ENCODE measurements around the gene POLQ.
"Not testable (repeated sequence)": the region's sequence is repeated elsewhere in the genome, so short reads cannot be mapped to it uniquely, and the experiment has no call there.

POLQ gene

GRCh38 chr3:121451752-121452151 is 94.0 kb downstream of the POLQ start:
- not testable (repeated sequence) for H3K4me3 Mint-ChIP-seq; ATAC-seq (replicated peaks; ENCODE audit: extremely low read depth, poor library complexity, severe bottlenecking); H3K27ac Mint-ChIP-seq (ENCODE audit: low read depth); H3K36me3 Mint-ChIP-seq (ENCODE audit: insufficient read depth); H3K4me1 Mint-ChIP-seq; H3K27me3 Mint-ChIP-seq; H3K9me3 Mint-ChIP-seq; DNase-seq (ENCODE audit: low spot score in 2 of 2)

- no peaks in the 10 kb centered on the region for H3K4me1 Mint-ChIP-seq
- H3K27ac Mint-ChIP-seq (ENCODE audit: low read depth), result peak overlapping the region; percentile 16
- no peaks in the 10 kb centered on the region for H3K27me3 Mint-ChIP-seq
- no peak for ATAC-seq (replicated peaks; ENCODE audit: extremely low read depth, poor library complexity, severe bottlenecking)
- H3K36me3 Mint-ChIP-seq (ENCODE audit: insufficient read depth), result peaks cover 2% of the 10 kb centered on the region
- DNase-seq (ENCODE audit: low spot score in 2 of 2), result no peak
- H3K4me3 Mint-ChIP-seq, result no peak overlapping the region
- no peaks in the 10 kb centered on the region for H3K9me3 Mint-ChIP-seq
Observed at GRCh38 chr3:121443456-121443855, 102.3 kb downstream of the POLQ start.

GRCh38 chr3:121436641-121437040 is 109.1 kb downstream of the POLQ start:
- no peaks in the 10 kb centered on the region for H3K27me3 Mint-ChIP-seq
- no peaks in the 10 kb centered on the region for H3K9me3 Mint-ChIP-seq
- H3K4me3 Mint-ChIP-seq, result no peak overlapping the region
- peaks cover 11% of the 10 kb centered on the region for H3K4me1 Mint-ChIP-seq
- H3K27ac Mint-ChIP-seq (ENCODE audit: low read depth), result no peak overlapping the region
- DNase-seq (ENCODE audit: low spot score in 2 of 2) (no peak), ATAC-seq (replicated peaks; ENCODE audit: extremely low read depth, poor library complexity, severe bottlenecking) (no peak)
- H3K36me3 Mint-ChIP-seq (ENCODE audit: insufficient read depth), result peaks cover 5% of the 10 kb centered on the region

- peaks cover 11% of the 10 kb centered on the region for H3K4me1 Mint-ChIP-seq
- peaks cover 5% of the 10 kb centered on the region for H3K36me3 Mint-ChIP-seq (ENCODE audit: insufficient read depth)
Observed at GRCh38 chr3:121436074-121436473, 109.7 kb downstream of the POLQ start.

GRCh38 chr3:121431726-121432517 is 113.9 kb downstream of the POLQ start:
- H3K4me1 Mint-ChIP-seq, result peaks cover 11% of the 10 kb centered on the region
- ATAC-seq (replicated peaks; ENCODE audit: extremely low read depth, poor library complexity, severe bottlenecking), result peak; percentile 94
- peak in 1 of 2 donors; percentile 34 for DNase-seq (ENCODE audit: low spot score in 2 of 2)
- no peaks in the 10 kb centered on the region for H3K27me3 Mint-ChIP-seq
- H3K9me3 Mint-ChIP-seq, result no peaks in the 10 kb centered on the region
- peaks cover 5% of the 10 kb centered on the region for H3K36me3 Mint-ChIP-seq (ENCODE audit: insufficient read depth)
- H3K27ac Mint-ChIP-seq (ENCODE audit: low read depth), result peak overlapping the region; percentile 62
- peak overlapping the region; percentile 60 for H3K4me3 Mint-ChIP-seq

More at GRCh38 chr3:121436074-121436473, 109.7 kb downstream of the POLQ start:
- no peak for ATAC-seq (replicated peaks; ENCODE audit: extremely low read depth, poor library complexity, severe bottlenecking)
- DNase-seq (ENCODE audit: low spot score in 2 of 2), result no peak
- H3K4me3 Mint-ChIP-seq, result no peak overlapping the region
- no peaks in the 10 kb centered on the region for H3K27me3 Mint-ChIP-seq
- no peak overlapping the region for H3K27ac Mint-ChIP-seq (ENCODE audit: low read depth)
- H3K9me3 Mint-ChIP-seq, result no peaks in the 10 kb centered on the region

- Mint-ChIP-seq H3K36me3 (ENCODE audit: insufficient read depth) (peaks cover 5% of the 10 kb centered on the region), H3K27ac (ENCODE audit: low read depth) (peak overlapping the region; percentile 62)
- ATAC-seq (replicated peaks; ENCODE audit: extremely low read depth, poor library complexity, severe bottlenecking), result no peak
Observed at GRCh38 chr3:121430664-121431215, 115.0 kb downstream of the POLQ start.

GRCh38 chr3:121424549-121424948 is 121.2 kb downstream of the POLQ start:
- H3K27ac Mint-ChIP-seq (ENCODE audit: low read depth), result no peak overlapping the region
- no peak overlapping the region for H3K4me3 Mint-ChIP-seq
- no peaks in the 10 kb centered on the region for H3K9me3 Mint-ChIP-seq
- H3K4me1 Mint-ChIP-seq, result no peaks in the 10 kb centered on the region
- ATAC-seq (replicated peaks; ENCODE audit: extremely low read depth, poor library complexity, severe bottlenecking) (no peak), DNase-seq (ENCODE audit: low spot score in 2 of 2) (no peak)
- H3K27me3 Mint-ChIP-seq, result no peaks in the 10 kb centered on the region
- no peaks in the 10 kb centered on the region for H3K36me3 Mint-ChIP-seq (ENCODE audit: insufficient read depth)

More at GRCh38 chr3:121430664-121431215, 115.0 kb downstream of the POLQ start:
- DNase-seq (ENCODE audit: low spot score in 2 of 2), result no peak
- H3K4me1 Mint-ChIP-seq, result peaks cover 11% of the 10 kb centered on the region
- H3K27me3 Mint-ChIP-seq, result no peaks in the 10 kb centered on the region
- no peak overlapping the region for H3K4me3 Mint-ChIP-seq
- H3K9me3 Mint-ChIP-seq, result no peaks in the 10 kb centered on the region

GRCh38 chr3:121418182-121418581 is 127.6 kb downstream of the POLQ start:
- H3K4me3 Mint-ChIP-seq, result no peak overlapping the region
- no peak for ATAC-seq (replicated peaks; ENCODE audit: extremely low read depth, poor library complexity, severe bottlenecking)
- H3K27me3 Mint-ChIP-seq, result no peaks in the 10 kb centered on the region
- H3K4me1 Mint-ChIP-seq, result no peaks in the 10 kb centered on the region
- no peak for DNase-seq (ENCODE audit: low spot score in 2 of 2)
- no peaks in the 10 kb centered on the region for H3K9me3 Mint-ChIP-seq
- H3K27ac Mint-ChIP-seq (ENCODE audit: low read depth), result no peak overlapping the region
- H3K36me3 Mint-ChIP-seq (ENCODE audit: insufficient read depth), result no peaks in the 10 kb centered on the region

GRCh38 chr3:121414924-121415323 is 130.9 kb downstream of the POLQ start:
- no peaks in the 10 kb centered on the region for H3K27me3 Mint-ChIP-seq

GRCh38 chr3:121411523-121411922 is 134.3 kb downstream of the POLQ start:
- H3K4me1 Mint-ChIP-seq, result no peaks in the 10 kb centered on the region
- H3K9me3 Mint-ChIP-seq, result no peaks in the 10 kb centered on the region
- no peak overlapping the region for H3K4me3 Mint-ChIP-seq
- DNase-seq (ENCODE audit: low spot score in 2 of 2) (no peak), ATAC-seq (replicated peaks; ENCODE audit: extremely low read depth, poor library complexity, severe bottlenecking) (no peak)
- no peaks in the 10 kb centered on the region for H3K27me3 Mint-ChIP-seq
- H3K27ac Mint-ChIP-seq (ENCODE audit: low read depth), result no peak overlapping the region
- H3K36me3 Mint-ChIP-seq (ENCODE audit: insufficient read depth), result no peaks in the 10 kb centered on the region

More at GRCh38 chr3:121414924-121415323, 130.9 kb downstream of the POLQ start:
- H3K27ac Mint-ChIP-seq (ENCODE audit: low read depth), result no peak overlapping the region
- no peaks in the 10 kb centered on the region for H3K36me3 Mint-ChIP-seq (ENCODE audit: insufficient read depth)
- ATAC-seq (replicated peaks; ENCODE audit: extremely low read depth, poor library complexity, severe bottlenecking) (no peak), DNase-seq (ENCODE audit: low spot score in 2 of 2) (no peak)
- H3K9me3 Mint-ChIP-seq, result no peaks in the 10 kb centered on the region
- no peaks in the 10 kb centered on the region for H3K4me1 Mint-ChIP-seq
- no peak overlapping the region for H3K4me3 Mint-ChIP-seq

- H3K9me3 Mint-ChIP-seq, result no peaks in the 10 kb centered on the region
- ATAC-seq (replicated peaks; ENCODE audit: extremely low read depth, poor library complexity, severe bottlenecking) (no peak), DNase-seq (ENCODE audit: low spot score in 2 of 2) (no peak)
- H3K27me3 Mint-ChIP-seq, result no peaks in the 10 kb centered on the region
- no peak overlapping the region for H3K4me3 Mint-ChIP-seq
- no peak overlapping the region for H3K27ac Mint-ChIP-seq (ENCODE audit: low read depth)
- no peaks in the 10 kb centered on the region for H3K36me3 Mint-ChIP-seq (ENCODE audit: insufficient read depth)
- no peaks in the 10 kb centered on the region for H3K4me1 Mint-ChIP-seq
Observed at GRCh38 chr3:121405631-121406030, 140.2 kb downstream of the POLQ start.

GRCh38 chr3:121399820-121400219 is 146.0 kb downstream of the POLQ start:
- H3K4me1 Mint-ChIP-seq, result no peaks in the 10 kb centered on the region
- no peak overlapping the region for H3K27ac Mint-ChIP-seq (ENCODE audit: low read depth)
- no peak overlapping the region for H3K4me3 Mint-ChIP-seq
- H3K27me3 Mint-ChIP-seq, result peaks cover 31% of the 10 kb centered on the region
- H3K36me3 Mint-ChIP-seq (ENCODE audit: insufficient read depth), result no peaks in the 10 kb centered on the region
- H3K9me3 Mint-ChIP-seq, result no peaks in the 10 kb centered on the region
- no peak for ATAC-seq (replicated peaks; ENCODE audit: extremely low read depth, poor library complexity, severe bottlenecking)
- no peak for DNase-seq (ENCODE audit: low spot score in 2 of 2)

- not testable (repeated sequence) for H3K4me1 Mint-ChIP-seq; H3K27ac Mint-ChIP-seq (ENCODE audit: low read depth); H3K36me3 Mint-ChIP-seq (ENCODE audit: insufficient read depth); H3K4me3 Mint-ChIP-seq; ATAC-seq (replicated peaks; ENCODE audit: extremely low read depth, poor library complexity, severe bottlenecking); DNase-seq (ENCODE audit: low spot score in 2 of 2); H3K9me3 Mint-ChIP-seq
- H3K27me3 Mint-ChIP-seq, result peaks cover 38% of the 10 kb centered on the region
Observed at GRCh38 chr3:121398051-121398450, 147.7 kb downstream of the POLQ start.
